Omental fat pad (tissue), 4 donors: ENCODE data around the gene BRI3. TPM values are rescaled to one million over a fixed set of nuclear protein-coding genes. Genes with fewer than 3 reads are reported as not detected.

Experiments used
- ATAC-seq: fragments of 150-250 bp; one replicate; pipeline ENCODE4 v1.9.1; 2016; ENCODE audit warnings: mild to moderate bottlenecking, moderate library complexity; ENCODE audit not compliant: low FRiP score
- DNase-seq: peaks from one replicate; pipeline ENCODE4 v3.0.0-alpha.2; 2019; ENCODE audit warnings: low spot score
- CTCF ChIP-seq, 3 donors: fragments of 450-650 bp; IDR thresholded peaks; one replicate each; pipeline ENCODE4 v1.5.1; 2016 to 2017; ENCODE audit warnings: antibody characterized with exemption in 3 of 3, mild to moderate bottlenecking in 3 of 3, moderate library complexity in 2 of 3
- total RNA-seq, 4 donors: library from RNA; depleted of rRNA; stranded (reverse); fragments of >200 nt; gene quantifications; one replicate each; pipeline ENCODE4 v1.1.0, GENCODE V29; 2016

Gene BRI3
- total RNA-seq, 4 donors from 2014 or later: 39.0 to 126 (median 71.8) TPM

- ATAC-seq (no peak), DNase-seq (no peak)
- no peak for TF ChIP-seq CTCF (IDR thresholded peaks at IDR 0.05)
Measured at GRCh38 chr7:98287486-98287959, 6.0 kb downstream of the BRI3 start.

GRCh38 chr7:98288064-98288823 is 6.8 kb downstream of the BRI3 start:
- DNase-seq (no peak), ATAC-seq (no peak)
- TF ChIP-seq CTCF (IDR thresholded peaks at IDR 0.05): no peak

- TF ChIP-seq CTCF (IDR thresholded peaks at IDR 0.05): no peak
- DNase-seq (no peak), ATAC-seq (no peak)
Measured at GRCh38 chr7:98289333-98289875, 7.9 kb downstream of the BRI3 start.

GRCh38 chr7:98291717-98292116 is 10.2 kb downstream of the BRI3 start:
- ATAC-seq (no peak), DNase-seq (no peak)
- TF ChIP-seq CTCF (IDR thresholded peaks at IDR 0.05): no peak

- no peak for ATAC-seq
- DNase-seq: no peak
- no peak for TF ChIP-seq CTCF (IDR thresholded peaks at IDR 0.05)
Measured at GRCh38 chr7:98293265-98293664, 11.8 kb downstream of the BRI3 start.

- no peak for TF ChIP-seq CTCF (IDR thresholded peaks at IDR 0.05)
- ATAC-seq: no peak
- DNase-seq: no peak
Measured at GRCh38 chr7:98293746-98294145, 12.3 kb downstream of the BRI3 start.

GRCh38 chr7:98294326-98294725 is 12.8 kb downstream of the BRI3 start:
- no peak for ATAC-seq
- TF ChIP-seq CTCF (IDR thresholded peaks at IDR 0.05): no peak
- DNase-seq: no peak
